ENCODE measurements around the gene PNKD. TPM values are rescaled to one million over a fixed set of nuclear protein-coding genes. Genes with fewer than 3 reads are reported as not detected.

Gene PNKD
- total RNA-seq, 1 donor from 2014 or later = 19.8 TPM

- DNase-seq (ENCODE audit: low read depth in 2 of 2) = no peak
Measured at GRCh38 chr2:218256612-218257350, 13.5 kb upstream of the PNKD start.

GRCh38 chr2:218257390-218257981 is 12.8 kb upstream of the PNKD start:
- DNase-seq (ENCODE audit: low read depth in 2 of 2) = peak in 1 of 2 donors; percentile 23

- peak in 1 of 2 donors; percentile 53 for DNase-seq (ENCODE audit: low read depth in 2 of 2)
Measured at GRCh38 chr2:218259099-218259961, 11.0 kb upstream of the PNKD start.

- no peak for DNase-seq (ENCODE audit: low read depth in 2 of 2)
Measured at GRCh38 chr2:218260166-218260565, 10.2 kb upstream of the PNKD start.

GRCh38 chr2:218260742-218261422 is 9.4 kb upstream of the PNKD start, which contains the start of gene GPBAR1:
GPBAR1 (plus strand) TSS chr2:218261015; CDS start chr2:218262725, 1,710 bp downstream.
- no peak for DNase-seq (ENCODE audit: low read depth in 2 of 2)

- DNase-seq (ENCODE audit: low read depth in 2 of 2) = no peak
Measured at GRCh38 chr2:218261423-218262236, 8.7 kb upstream of the PNKD start.

GRCh38 chr2:218262237-218262600 is 8.1 kb upstream of the PNKD start:
- DNase-seq (ENCODE audit: low read depth in 2 of 2) = no peak

- DNase-seq (ENCODE audit: low read depth in 2 of 2) = no peak
Measured at GRCh38 chr2:218262631-218263586, 7.4 kb upstream of the PNKD start.

- DNase-seq (ENCODE audit: low read depth in 2 of 2) = no peak
Measured at GRCh38 chr2:218263817-218264641, 6.3 kb upstream of the PNKD start.

GRCh38 chr2:218264773-218265561 is 5.4 kb upstream of the PNKD start:
- no peak for DNase-seq (ENCODE audit: low read depth in 2 of 2)

- DNase-seq (ENCODE audit: low read depth in 2 of 2) = no peak
Measured at GRCh38 chr2:218265626-218266025, 4.7 kb upstream of the PNKD start.

- no peak for DNase-seq (ENCODE audit: low read depth in 2 of 2)
Measured at GRCh38 chr2:218266316-218266979, 3.9 kb upstream of the PNKD start.

- no peak for DNase-seq (ENCODE audit: low read depth in 2 of 2)
Measured at GRCh38 chr2:218267259-218267658, 3.1 kb upstream of the PNKD start.

- no peak for DNase-seq (ENCODE audit: low read depth in 2 of 2)
Measured at GRCh38 chr2:218270721-218271486, 585 bp downstream of the PNKD start.

- DNase-seq (ENCODE audit: low read depth in 2 of 2) = no peak
Measured at GRCh38 chr2:218271487-218271797, 1.1 kb downstream of the PNKD start.

- no peak for DNase-seq (ENCODE audit: low read depth in 2 of 2)
Measured at GRCh38 chr2:218271865-218272530, 1.7 kb downstream of the PNKD start.
